ENCODE data around the gene FIGN.

DNA sequence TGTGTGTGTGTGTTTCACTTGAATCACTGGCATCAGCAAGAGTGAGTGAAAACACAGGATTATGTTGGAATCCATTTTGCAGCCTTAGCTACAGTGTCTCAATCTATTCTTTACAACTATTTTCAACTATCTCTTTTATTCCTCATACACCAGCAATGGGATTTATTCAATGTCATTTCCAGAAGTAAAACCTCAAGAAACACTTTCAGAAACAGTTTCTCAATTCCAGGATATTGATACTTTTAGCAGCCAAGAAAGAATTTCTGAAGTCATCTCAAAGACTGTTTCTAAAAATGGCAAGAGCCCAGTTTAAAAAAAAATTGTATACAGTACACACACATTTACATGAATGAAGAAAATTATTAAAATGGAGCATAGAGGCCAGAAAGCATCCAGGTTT is 171.6 kb downstream of the FIGN start:
- TF ChIP-seq, protein P1, sequence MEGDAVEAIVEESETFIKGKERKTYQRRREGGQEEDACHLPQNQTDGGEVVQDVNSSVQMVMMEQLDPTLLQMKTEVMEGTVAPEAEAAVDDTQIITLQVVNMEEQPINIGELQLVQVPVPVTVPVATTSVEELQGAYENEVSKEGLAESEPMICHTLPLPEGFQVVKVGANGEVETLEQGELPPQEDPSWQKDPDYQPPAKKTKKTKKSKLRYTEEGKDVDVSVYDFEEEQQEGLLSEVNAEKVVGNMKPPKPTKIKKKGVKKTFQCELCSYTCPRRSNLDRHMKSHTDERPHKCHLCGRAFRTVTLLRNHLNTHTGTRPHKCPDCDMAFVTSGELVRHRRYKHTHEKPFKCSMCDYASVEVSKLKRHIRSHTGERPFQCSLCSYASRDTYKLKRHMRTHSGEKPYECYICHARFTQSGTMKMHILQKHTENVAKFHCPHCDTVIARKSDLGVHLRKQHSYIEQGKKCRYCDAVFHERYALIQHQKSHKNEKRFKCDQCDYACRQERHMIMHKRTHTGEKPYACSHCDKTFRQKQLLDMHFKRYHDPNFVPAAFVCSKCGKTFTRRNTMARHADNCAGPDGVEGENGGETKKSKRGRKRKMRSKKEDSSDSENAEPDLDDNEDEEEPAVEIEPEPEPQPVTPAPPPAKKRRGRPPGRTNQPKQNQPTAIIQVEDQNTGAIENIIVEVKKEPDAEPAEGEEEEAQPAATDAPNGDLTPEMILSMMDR (IDR thresholded peaks at IDR 0.05; ENCODE audit: low read depth, low read length) = no peak
- TF ChIP-seq EZH2phosphoT487 (IDR thresholded peaks at IDR 0.05; ENCODE audit: low read depth) = no peak
